EL (cell line): ENCODE measurements around the gene EFS.
"Not testable (repeated sequence)": the region's sequence is repeated elsewhere in the genome, so short reads cannot be mapped to it uniquely, and the experiment has no call there.

Source experiments
- DNase-seq: peaks from one replicate; pipeline ENCODE4 v3.0.0-alpha.2; 2016

Gene EFS

GRCh38 chr14:23356662-23357061 lies 8.3 kb downstream of the EFS start:
- DNase-seq: no peak

- no peak for DNase-seq
These were observed 9.0 kb downstream of the EFS start for GRCh38 chr14:23355871-23356435.

- no peak for DNase-seq
These were observed 10.0 kb downstream of the EFS start for GRCh38 chr14:23354990-23355389.

- DNase-seq: no peak
These were observed 11.6 kb downstream of the EFS start for GRCh38 chr14:23353433-23353780.

GRCh38 chr14:23352506-23353432 lies 12.2 kb downstream of the EFS start, which contains the start of gene SLC22A17:
TSS of gene SLC22A17 (minus strand) at chr14:23352887.
- peak; percentile 88 for DNase-seq

- DNase-seq: peak; percentile 10
These were observed 13.1 kb downstream of the EFS start for GRCh38 chr14:23351681-23352505.

GRCh38 chr14:23349156-23349845 lies 15.7 kb downstream of the EFS start:
- no peak for DNase-seq

- DNase-seq: no peak
These were observed 16.7 kb downstream of the EFS start for GRCh38 chr14:23348297-23348655.

GRCh38 chr14:23347406-23348296 lies 17.3 kb downstream of the EFS start:
- no peak for DNase-seq

GRCh38 chr14:23346693-23347405 lies 18.1 kb downstream of the EFS start:
- DNase-seq: no peak

GRCh38 chr14:23345987-23346692 lies 18.8 kb downstream of the EFS start:
- DNase-seq: no peak

- DNase-seq: no peak
These were observed 20.5 kb downstream of the EFS start for GRCh38 chr14:23344481-23344880.

- no peak for DNase-seq
These were observed 25.3 kb downstream of the EFS start for GRCh38 chr14:23339506-23340268.

- DNase-seq: no peak
These were observed 29.3 kb downstream of the EFS start for GRCh38 chr14:23335623-23336022.

- DNase-seq: peak; percentile 73
These were observed 36.8 kb downstream of the EFS start for GRCh38 chr14:23327947-23328744.

GRCh38 chr14:23326491-23327332 lies 38.3 kb downstream of the EFS start:
- no peak for DNase-seq

GRCh38 chr14:23325746-23326145 lies 39.2 kb downstream of the EFS start:
- DNase-seq: not testable (repeated sequence)

- DNase-seq: no peak
These were observed 40.0 kb downstream of the EFS start for GRCh38 chr14:23324993-23325392.
